HCT116 (cell line): Measurements from ENCODE around the gene CCDC81.

Source experiments
- CTCF ChIP-seq, 3 experiments: fragments of 200-600 bp in 1 of 3; sonication (generic) in 1 of 3; IDR thresholded peaks in 2 of 3; conservative IDR thresholded peaks in 1 of 3; 2 replicates each; pipeline ENCODE4 v1.5.1; 2012 to 2017; ENCODE audit warnings: low read depth in 2 of 3, low read length in 2 of 3, antibody characterized with exemption in 1 of 3, borderline replicate concordance in 1 of 3, control low read depth in 1 of 3, mild to moderate bottlenecking in 1 of 3, mixed read lengths in 1 of 3, mixed run types in 1 of 3, moderate library complexity in 1 of 3; ENCODE audit not compliant: insufficient read depth in 1 of 3
- EGR1 ChIP-seq: IDR thresholded peaks from 2 replicates; pipeline ENCODE4 v1.6.1; 2012; ENCODE audit warnings: low read depth
- POLR2A ChIP-seq: IDR thresholded peaks from 2 replicates; pipeline ENCODE4 v1.7.0; 2011; ENCODE audit warnings: borderline replicate concordance; ENCODE audit not compliant: insufficient read depth, insufficient read length; ENCODE audit errors: extremely low read depth

GRCh38 chr11:86370922-86371594, 3.6 kb upstream of the CCDC81 start:
- no peak for TF ChIP-seq POLR2A
- TF ChIP-seq CTCF (IDR thresholded peaks at IDR 0.05 in 2 of 3, conservative IDR thresholded peaks at IDR 0.05 in 1 of 3; ENCODE audit: borderline replicate concordance in 1 of 3, insufficient read depth in 1 of 3, low read depth in 2 of 3, low read length in 2 of 3) = no peak
- TF ChIP-seq EGR1 = no peak
